DOHH2 (cell line): ENCODE measurements around the gene PITPNM3.

Source experiments
- EZH2phosphoT487 ChIP-seq: fragments of 200-600 bp; sonication (generic); IDR thresholded peaks from 2 replicates; pipeline ENCODE4 v1.6.1; 2017; ENCODE audit warnings: borderline replicate concordance, mild to moderate bottlenecking, antibody characterized with exemption, low read length, moderate library complexity, mixed read lengths
- TF ChIP-seq, protein P1 (sequence below): fragments of 200-600 bp; sonication (generic); IDR thresholded peaks from one replicate; pipeline ENCODE4 v1.5.1; 2014; ENCODE audit warnings: antibody characterized with exemption, mild to moderate bottlenecking, low read depth, low read length; ENCODE audit not compliant: poor library complexity, severe bottlenecking

DNA sequence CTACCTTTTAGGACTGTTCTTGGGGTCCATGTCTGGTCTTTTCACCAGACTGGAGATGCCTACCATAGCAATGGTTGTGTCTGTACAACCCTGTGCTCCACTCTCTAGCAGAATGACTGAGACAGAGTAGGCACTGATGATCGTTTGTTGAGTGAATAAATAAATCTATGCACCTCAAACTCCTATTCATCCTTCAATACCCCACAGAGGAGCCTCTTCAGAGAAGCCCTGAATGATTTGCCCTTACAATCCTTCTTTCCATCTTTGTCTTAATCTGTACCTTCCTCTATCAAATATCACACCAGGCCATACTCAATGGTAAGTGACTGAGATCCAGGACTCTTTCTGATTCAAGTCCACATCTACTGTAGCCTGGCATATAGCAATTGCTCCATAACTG, 88.8 kb downstream of the PITPNM3 start:
- TF ChIP-seq EZH2phosphoT487: no peak
- TF ChIP-seq, protein P1, sequence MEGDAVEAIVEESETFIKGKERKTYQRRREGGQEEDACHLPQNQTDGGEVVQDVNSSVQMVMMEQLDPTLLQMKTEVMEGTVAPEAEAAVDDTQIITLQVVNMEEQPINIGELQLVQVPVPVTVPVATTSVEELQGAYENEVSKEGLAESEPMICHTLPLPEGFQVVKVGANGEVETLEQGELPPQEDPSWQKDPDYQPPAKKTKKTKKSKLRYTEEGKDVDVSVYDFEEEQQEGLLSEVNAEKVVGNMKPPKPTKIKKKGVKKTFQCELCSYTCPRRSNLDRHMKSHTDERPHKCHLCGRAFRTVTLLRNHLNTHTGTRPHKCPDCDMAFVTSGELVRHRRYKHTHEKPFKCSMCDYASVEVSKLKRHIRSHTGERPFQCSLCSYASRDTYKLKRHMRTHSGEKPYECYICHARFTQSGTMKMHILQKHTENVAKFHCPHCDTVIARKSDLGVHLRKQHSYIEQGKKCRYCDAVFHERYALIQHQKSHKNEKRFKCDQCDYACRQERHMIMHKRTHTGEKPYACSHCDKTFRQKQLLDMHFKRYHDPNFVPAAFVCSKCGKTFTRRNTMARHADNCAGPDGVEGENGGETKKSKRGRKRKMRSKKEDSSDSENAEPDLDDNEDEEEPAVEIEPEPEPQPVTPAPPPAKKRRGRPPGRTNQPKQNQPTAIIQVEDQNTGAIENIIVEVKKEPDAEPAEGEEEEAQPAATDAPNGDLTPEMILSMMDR: no peak
